Neural progenitor cell (in vitro differentiated cells): ENCODE results near the gene ST6GAL1.

Source experiments
- EZH2phosphoT487 ChIP-seq: fragments of 200-600 bp; sonication (generic); IDR thresholded peaks from 2 replicates; pipeline ENCODE4 v1.6.1; 2017; ENCODE audit warnings: antibody characterized with exemption
- TF ChIP-seq, protein P1 (sequence below): fragments of 200-600 bp; sonication (generic); IDR thresholded peaks from 2 replicates; pipeline ENCODE4 v1.5.1; 2017; ENCODE audit warnings: antibody characterized with exemption, mild to moderate bottlenecking

DNA sequence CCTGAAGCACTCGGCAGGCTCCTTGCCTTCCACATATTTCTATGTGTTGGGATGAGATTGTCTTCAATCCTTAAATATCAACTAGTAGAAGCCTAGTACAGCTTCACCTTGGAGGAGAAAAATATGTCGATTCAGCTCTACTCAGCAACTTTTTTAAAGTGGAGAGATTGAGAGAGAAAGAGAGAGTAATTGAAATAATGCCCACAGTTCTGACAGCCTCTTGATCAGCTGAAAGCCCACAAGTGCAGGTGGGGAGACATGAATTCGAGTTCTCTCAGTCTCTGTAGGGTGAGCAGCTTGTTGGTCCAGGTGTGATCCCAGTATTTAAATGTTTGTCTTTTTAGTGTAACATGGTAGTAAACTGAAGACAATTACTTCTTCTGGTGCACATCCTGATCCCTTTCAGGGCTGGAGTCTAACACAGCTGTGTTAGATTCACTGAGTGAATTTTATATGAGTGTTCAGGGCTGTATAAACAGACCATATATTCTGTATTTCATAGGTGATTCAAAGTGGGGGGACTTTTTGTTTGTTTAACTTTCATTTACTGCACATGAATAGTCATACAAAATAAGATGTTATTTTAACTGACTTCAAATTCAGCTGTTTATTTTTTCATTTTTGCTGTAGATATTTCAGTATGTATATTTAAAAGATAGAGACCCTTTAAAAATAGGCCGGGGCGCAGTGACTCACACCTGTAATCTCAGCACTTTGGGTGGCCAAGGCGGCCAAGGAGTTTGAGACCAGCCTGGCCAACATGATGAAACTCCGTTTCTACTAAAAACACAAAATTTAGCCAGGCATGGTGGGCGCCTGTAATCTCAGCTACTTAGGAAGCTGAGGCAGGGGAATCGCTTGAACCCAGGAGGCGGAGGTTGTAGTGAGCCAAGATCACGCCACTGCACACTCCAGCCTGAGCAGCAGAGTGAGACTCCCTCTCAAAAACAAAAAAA, 64.0 kb downstream of the ST6GAL1 start:
- TF ChIP-seq, protein P1, sequence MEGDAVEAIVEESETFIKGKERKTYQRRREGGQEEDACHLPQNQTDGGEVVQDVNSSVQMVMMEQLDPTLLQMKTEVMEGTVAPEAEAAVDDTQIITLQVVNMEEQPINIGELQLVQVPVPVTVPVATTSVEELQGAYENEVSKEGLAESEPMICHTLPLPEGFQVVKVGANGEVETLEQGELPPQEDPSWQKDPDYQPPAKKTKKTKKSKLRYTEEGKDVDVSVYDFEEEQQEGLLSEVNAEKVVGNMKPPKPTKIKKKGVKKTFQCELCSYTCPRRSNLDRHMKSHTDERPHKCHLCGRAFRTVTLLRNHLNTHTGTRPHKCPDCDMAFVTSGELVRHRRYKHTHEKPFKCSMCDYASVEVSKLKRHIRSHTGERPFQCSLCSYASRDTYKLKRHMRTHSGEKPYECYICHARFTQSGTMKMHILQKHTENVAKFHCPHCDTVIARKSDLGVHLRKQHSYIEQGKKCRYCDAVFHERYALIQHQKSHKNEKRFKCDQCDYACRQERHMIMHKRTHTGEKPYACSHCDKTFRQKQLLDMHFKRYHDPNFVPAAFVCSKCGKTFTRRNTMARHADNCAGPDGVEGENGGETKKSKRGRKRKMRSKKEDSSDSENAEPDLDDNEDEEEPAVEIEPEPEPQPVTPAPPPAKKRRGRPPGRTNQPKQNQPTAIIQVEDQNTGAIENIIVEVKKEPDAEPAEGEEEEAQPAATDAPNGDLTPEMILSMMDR, result no peak
- no peak for TF ChIP-seq EZH2phosphoT487
